CD4-positive, alpha-beta memory T cell (primary cell): ENCODE measurements around the gene RNF207. TPM values are rescaled to one million over a fixed set of nuclear protein-coding genes. Genes with fewer than 3 reads are reported as not detected.
A peak's percentile ranks its signal among the peaks of the same experiment; 100 is the strongest.

Experiments
- CTCF ChIA-PET: fragments of 350-600 bp; sonication (Branson Sonifier 250); formaldehyde crosslinking; loops from one replicate; lab custom pipeline; 2021; ENCODE audit warnings: inconsistent platforms; ENCODE audit not compliant: partially characterized antibody; lab: Charles Lee
- POLR2A ChIA-PET: fragments of 350-600 bp; sonication (Branson Sonifier 250); formaldehyde crosslinking; loops from one replicate; lab custom pipeline; 2021; ENCODE audit not compliant: partially characterized antibody; lab: Charles Lee
- DNase-seq, 5 donors: peaks; one replicate each; pipeline versions ENCODE4 v3.0.0 to v3.0.0-alpha.2; 2020 to 2022; ENCODE audit warnings: mixed read lengths in 1 of 5
- H3K27ac ChIP-seq: one replicate; pipeline ENCODE4 v1.7.0; 2013; ENCODE audit warnings: low read depth, low read length
- H3K27me3 ChIP-seq: 2 replicates; pipeline ENCODE4 v1.7.0; 2013; ENCODE audit warnings: mild to moderate bottlenecking, low read length, moderate library complexity; ENCODE audit not compliant: insufficient read depth
- H3K36me3 ChIP-seq: 2 replicates; pipeline ENCODE4 v1.7.0; 2013; ENCODE audit warnings: mild to moderate bottlenecking, low read length, moderate library complexity; ENCODE audit not compliant: insufficient read depth
- H3K4me1 ChIP-seq: 2 replicates; pipeline ENCODE4 v1.7.0; 2013; ENCODE audit warnings: mild to moderate bottlenecking, low read length, moderate library complexity; ENCODE audit not compliant: insufficient read depth
- H3K4me3 ChIP-seq, 2 donors: one replicate each; pipeline ENCODE4 v1.7.0; 2013; ENCODE audit warnings: low read length in 2 of 2, mild to moderate bottlenecking in 1 of 2
- H3K9me3 ChIP-seq, 2 donors: one replicate each; pipeline ENCODE4 v1.7.0; 2013; ENCODE audit warnings: low read length in 2 of 2, control low read depth in 1 of 2; ENCODE audit not compliant: control insufficient read depth in 1 of 2
- H3K27ac Mint-ChIP-seq, 7 donors: one replicate each; pipeline ENCODE4 v1.8.0; 2020 to 2021; ENCODE audit warnings: mixed read lengths in 7 of 7, mild to moderate bottlenecking in 6 of 7, inconsistent platforms in 3 of 7, moderate library complexity in 3 of 7
- H3K27me3 Mint-ChIP-seq, 2 donors: one replicate each; pipeline ENCODE4 v1.8.0; 2020 to 2021; ENCODE audit warnings: mixed read lengths in 2 of 2
- H3K36me3 Mint-ChIP-seq, 2 donors: one replicate each; pipeline ENCODE4 v1.8.0; 2020 to 2021; ENCODE audit warnings: mixed read lengths in 2 of 2, inconsistent platforms in 1 of 2, mild to moderate bottlenecking in 1 of 2
- H3K4me1 Mint-ChIP-seq, 4 donors: one replicate each; pipeline ENCODE4 v1.8.0; 2020 to 2021; ENCODE audit warnings: mixed read lengths in 4 of 4, mild to moderate bottlenecking in 1 of 4
- H3K4me3 Mint-ChIP-seq, 8 donors: one replicate each; pipeline ENCODE4 v1.8.0; 2020 to 2021; ENCODE audit warnings: mixed read lengths in 8 of 8, mild to moderate bottlenecking in 7 of 8, moderate library complexity in 6 of 8, inconsistent platforms in 3 of 8
- H3K9me3 Mint-ChIP-seq, 8 donors: one replicate each; pipeline ENCODE4 v1.8.0; 2020 to 2021; ENCODE audit warnings: mixed read lengths in 8 of 8, mild to moderate bottlenecking in 5 of 8, inconsistent platforms in 3 of 8, moderate library complexity in 1 of 8
- intact Hi-C: fragments of 100-400 bp; cut with micrococcal nuclease; formaldehyde crosslinking; loops from one replicate; pipeline ENCODE4 v1.15.1; 2023
- polyA plus RNA-seq, 2 donors: library from polyadenylated mRNA; unstranded; fragments of 300-500 nt; fragmentation: Illumina TruSeq; gene quantifications; one replicate each; pipeline ENCODE4 v1.2.3, GENCODE V29; 2021
- total RNA-seq, 2 experiments: library from RNA; stranded (reverse); gene quantifications; one replicate each; pipeline ENCODE4 v1.2.3, GENCODE V29; 2021

The RNF207 gene
- total and polyA plus RNA-seq, 4 experiments from 2014 or later = 1.7 to 9.4 (median 5.3) TPM

GRCh38 chr1:6199298-6200187 lies 6.4 kb upstream of the RNF207 start, which contains the start of gene RPL22:
Gene RPL22, minus strand, starts transcription at chr1:6199595. Its CDS starts 22 bp downstream, at chr1:6199573.
- no peaks in the 10 kb centered on the region for H3K27me3 ChIP-seq
- H3K4me1 ChIP-seq = peaks cover 38% of the 10 kb centered on the region
- peak; percentile 94 to 99 (median 97) for DNase-seq
- peak within 1 kb of the TSS; percentile 57 to 84 for H3K4me3 ChIP-seq
- Mint-ChIP-seq H3K36me3 (peaks cover 17 to 32% of the 10 kb centered on the region in 2 donors), H3K4me1 (peaks cover 31 to 53% (median 42%) of the 10 kb centered on the region in 4 donors), H3K9me3 (no peaks in the 10 kb centered on the region), H3K27ac (peak within 1 kb of the TSS; percentile 86 to 97 (median 95)), H3K27me3 (peaks cover 0 to 2% of the 10 kb centered on the region in 2 donors), H3K4me3 (peak within 1 kb of the TSS; percentile 88 to 94 (median 92))
- no peaks in the 10 kb centered on the region for H3K9me3 ChIP-seq
- intact Hi-C loops = loop anchor here (1.0 to 10.0 kb wide), 5 partner anchors 36 to 586 kb away; partner anchors contain the start of genes ACOT7, CAMTA1, ICMT and NPHP4
- peaks cover 18% of the 10 kb centered on the region for H3K36me3 ChIP-seq
- CTCF ChIA-PET = interaction anchor here (1.7 kb wide), 1 partner anchor 45 kb away, joined by 6 read pairs; no protein-coding TSS in a partner anchor
- POLR2A ChIA-PET = interaction anchor here (0.6 to 1.7 kb wide), 10 partner anchors 14 to 502 kb away, joined by 3 to 4 read pairs (median 3); partner anchors contain the start of genes ACOT7, DNAJC11 and ICMT
- H3K27ac ChIP-seq = peak within 1 kb of the TSS; percentile 74

- peaks cover 31 to 58% (median 46%) of the 10 kb centered on the region in 4 donors for H3K4me1 Mint-ChIP-seq
- intact Hi-C loops = no loop called here
- H3K4me1 ChIP-seq = peaks cover 43% of the 10 kb centered on the region
- H3K36me3 ChIP-seq = peaks cover 15% of the 10 kb centered on the region
- H3K27ac ChIP-seq = peak overlapping the region; percentile 74
- no peaks in the 10 kb centered on the region for H3K9me3 ChIP-seq
- peak overlapping the region; percentile 66 to 94 (median 92) for H3K4me3 Mint-ChIP-seq
- ChIA-PET POLR2A (interaction anchor here (0.6 to 1.7 kb wide), 6 partner anchors 35 to 502 kb away, joined by 3 read pairs; partner anchors contain the start of genes DNAJC11 and ICMT), CTCF (interaction anchor here (1.0 kb wide), 1 partner anchor 45 kb away, joined by 3 read pairs; no protein-coding TSS in a partner anchor)
- H3K27me3 Mint-ChIP-seq = peaks cover 0 to 2% of the 10 kb centered on the region in 2 donors
- peak overlapping the region; percentile 53 to 84 for H3K4me3 ChIP-seq
- peak overlapping the region; percentile 86 to 97 (median 95) for H3K27ac Mint-ChIP-seq
- no peak for DNase-seq
- H3K9me3 Mint-ChIP-seq = no peaks in the 10 kb centered on the region
- H3K27me3 ChIP-seq = no peaks in the 10 kb centered on the region
- peaks cover 15 to 30% of the 10 kb centered on the region in 2 donors for H3K36me3 Mint-ChIP-seq
These were observed 5.6 kb upstream of the RNF207 start for GRCh38 chr1:6200188-6200809.

GRCh38 chr1:6202256-6202655 lies 3.7 kb upstream of the RNF207 start:
- no peak overlapping the region for H3K27ac ChIP-seq
- ChIA-PET CTCF (interaction anchor here (1.0 to 3.0 kb wide), 2 partner anchors 14 to 42 kb away, joined by 3 to 9 read pairs; partner anchors contain the start of gene HES3), POLR2A (no interaction called here)
- no peak overlapping the region for H3K4me3 ChIP-seq
- H3K27ac Mint-ChIP-seq = no peak overlapping the region
- DNase-seq = no peak
- peaks cover 4% of the 10 kb centered on the region for H3K36me3 ChIP-seq
- H3K4me1 Mint-ChIP-seq = peaks cover 28 to 51% (median 39%) of the 10 kb centered on the region in 4 donors
- peaks cover 5 to 17% of the 10 kb centered on the region in 2 donors for H3K36me3 Mint-ChIP-seq
- peaks cover 45% of the 10 kb centered on the region for H3K4me1 ChIP-seq
- H3K9me3 Mint-ChIP-seq = no peaks in the 10 kb centered on the region
- intact Hi-C loops = no loop called here
- H3K27me3 Mint-ChIP-seq = peaks cover 0 to 3% of the 10 kb centered on the region in 2 donors
- H3K9me3 ChIP-seq = no peaks in the 10 kb centered on the region
- H3K4me3 Mint-ChIP-seq = peak overlapping the region in 1 of 8 donors; percentile 57
- no peaks in the 10 kb centered on the region for H3K27me3 ChIP-seq

GRCh38 chr1:6206520-6206855 lies 569 bp downstream of the RNF207 start:
- POLR2A ChIA-PET = interaction anchor here (1.1 to 1.9 kb wide), 3 partner anchors 29 to 213 kb away, joined by 4 to 8 read pairs (median 5); partner anchors contain the start of gene ICMT
- peak overlapping the region in 1 of 2 donors; percentile 67 for H3K4me3 ChIP-seq
- Mint-ChIP-seq H3K36me3 (no peaks in the 10 kb centered on the region), H3K27ac (peak overlapping the region in 2 of 7 donors; percentile 30 to 35), H3K4me1 (peaks cover 2 to 27% (median 10%) of the 10 kb centered on the region in 4 donors), H3K9me3 (no peaks in the 10 kb centered on the region), H3K27me3 (peaks cover 0 to 3% of the 10 kb centered on the region in 2 donors), H3K4me3 (peak overlapping the region; percentile 56 to 83 (median 70))
- peaks cover 25% of the 10 kb centered on the region for H3K4me1 ChIP-seq
- no peaks in the 10 kb centered on the region for H3K36me3 ChIP-seq
- H3K9me3 ChIP-seq = no peaks in the 10 kb centered on the region
- no peak for DNase-seq
- H3K27me3 ChIP-seq = no peaks in the 10 kb centered on the region
- intact Hi-C loops = loop anchor here (5.0 kb wide), 1 partner anchor 41 kb away; no protein-coding TSS in a partner anchor
- CTCF ChIA-PET = interaction anchor here (0.5 to 4.6 kb wide), 7 partner anchors 9 to 427 kb away, joined by 3 to 20 read pairs (median 3); partner anchors contain the start of genes ICMT and NOL9
- H3K27ac ChIP-seq = no peak overlapping the region

- CTCF ChIA-PET = interaction anchor here (0.5 to 4.6 kb wide), 4 partner anchors 13 to 428 kb away, joined by 3 to 20 read pairs (median 4); partner anchors contain the start of gene ICMT
These were observed 1.4 kb downstream of the RNF207 start for GRCh38 chr1:6207075-6207885.

GRCh38 chr1:6207921-6208320 lies 2.0 kb downstream of the RNF207 start:
- no peak overlapping the region for H3K4me3 ChIP-seq

More at GRCh38 chr1:6207075-6207885, 1.4 kb downstream of the RNF207 start:
- no peak for DNase-seq
- no peak overlapping the region for H3K27ac ChIP-seq
- peaks cover 0 to 3% of the 10 kb centered on the region in 2 donors for H3K27me3 Mint-ChIP-seq
- H3K4me1 ChIP-seq = peaks cover 25% of the 10 kb centered on the region
- H3K9me3 ChIP-seq = no peaks in the 10 kb centered on the region
- H3K9me3 Mint-ChIP-seq = no peaks in the 10 kb centered on the region
- no peaks in the 10 kb centered on the region for H3K36me3 Mint-ChIP-seq
- H3K4me3 Mint-ChIP-seq = peak overlapping the region; percentile 61 to 83 (median 70)
- H3K27me3 ChIP-seq = no peaks in the 10 kb centered on the region
- H3K4me3 ChIP-seq = no peak overlapping the region
- POLR2A ChIA-PET = interaction anchor here (0.6 to 1.9 kb wide), 6 partner anchors 9 to 283 kb away, joined by 3 to 8 read pairs (median 4); no protein-coding TSS in a partner anchor
- H3K27ac Mint-ChIP-seq = peak overlapping the region in 2 of 7 donors; percentile 31 to 65
- no peaks in the 10 kb centered on the region for H3K36me3 ChIP-seq
- intact Hi-C loops = loop anchor here (5.0 kb wide), 1 partner anchor 40 kb away; no protein-coding TSS in a partner anchor
- H3K4me1 Mint-ChIP-seq = peaks cover 2 to 27% (median 9%) of the 10 kb centered on the region in 4 donors

More at GRCh38 chr1:6207921-6208320, 2.0 kb downstream of the RNF207 start:
- Mint-ChIP-seq H3K27ac (peak overlapping the region in 1 of 7 donors; percentile 65), H3K36me3 (no peaks in the 10 kb centered on the region), H3K27me3 (peaks cover 0 to 3% of the 10 kb centered on the region in 2 donors), H3K4me3 (peak overlapping the region in 5 of 8 donors; percentile 29 to 68 (median 51)), H3K4me1 (peaks cover 2 to 27% (median 9%) of the 10 kb centered on the region in 4 donors), H3K9me3 (no peaks in the 10 kb centered on the region)
- no peak for DNase-seq
- POLR2A ChIA-PET = interaction anchor here (0.6 to 1.3 kb wide), 5 partner anchors 10 to 283 kb away, joined by 3 to 4 read pairs (median 3); no protein-coding TSS in a partner anchor
- Histone ChIP-seq H3K36me3 (no peaks in the 10 kb centered on the region), H3K9me3 (no peaks in the 10 kb centered on the region), H3K27me3 (no peaks in the 10 kb centered on the region), H3K4me1 (peaks cover 25% of the 10 kb centered on the region), H3K27ac (no peak overlapping the region)
- CTCF ChIA-PET = interaction anchor here (1.2 to 4.6 kb wide), 2 partner anchors 13 to 28 kb away, joined by 3 to 20 read pairs; partner anchors contain the start of gene ICMT
- intact Hi-C loops = loop anchor here (5.0 kb wide), 1 partner anchor 39 kb away; no protein-coding TSS in a partner anchor
